HG03103 (cell line): ENCODE measurements around the gene RBFOX1.

ENCODE experiments used
- ATAC-seq: cut with Tn5 transposase; IDR thresholded peaks from one replicate; pipeline ENCODE4 v1.9.1; 2021; ENCODE audit warnings: low read depth; ENCODE audit not compliant: unreplicated experiment

Gene RBFOX1

DNA sequence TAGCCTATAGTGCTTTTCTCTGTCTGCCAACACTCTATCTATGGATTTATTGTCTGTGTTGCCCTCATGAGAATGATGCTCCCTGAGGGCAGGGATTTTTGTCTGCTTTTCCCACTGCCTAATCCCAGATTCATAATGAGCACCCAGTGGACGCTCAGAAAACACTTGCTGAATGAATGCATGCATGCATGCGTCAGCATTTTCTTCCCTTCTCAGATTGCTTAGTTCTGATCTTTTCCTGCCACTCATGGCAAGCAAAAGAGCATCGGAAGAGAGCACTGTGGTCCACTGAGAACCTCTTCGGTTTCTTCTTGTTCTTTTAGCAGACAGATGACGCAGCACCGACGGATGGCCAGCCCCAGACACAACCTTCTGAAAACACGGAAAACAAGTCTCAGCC lies 246.8 kb downstream of the RBFOX1 start:
- ATAC-seq, result no peak

DNA sequence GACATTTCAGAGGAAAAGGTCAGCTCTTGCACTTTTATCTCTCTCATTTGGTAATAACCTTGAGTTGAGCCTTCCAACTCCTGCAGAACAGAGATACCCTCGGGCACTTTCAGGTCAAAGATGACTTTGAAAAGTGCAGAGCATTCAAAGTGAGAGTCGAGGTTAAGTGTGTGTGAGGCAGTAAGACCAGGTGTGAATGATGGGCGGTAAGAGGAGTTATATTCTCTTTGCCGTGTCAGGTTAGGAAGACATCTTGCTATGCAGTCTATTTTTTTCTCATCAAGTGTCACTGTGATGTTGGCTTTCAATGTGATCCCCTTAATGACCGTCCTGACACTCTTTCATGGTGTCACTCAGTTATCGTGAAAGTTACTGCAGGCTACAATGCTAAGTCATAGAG lies 248.5 kb downstream of the RBFOX1 start:
- ATAC-seq, result no peak

DNA sequence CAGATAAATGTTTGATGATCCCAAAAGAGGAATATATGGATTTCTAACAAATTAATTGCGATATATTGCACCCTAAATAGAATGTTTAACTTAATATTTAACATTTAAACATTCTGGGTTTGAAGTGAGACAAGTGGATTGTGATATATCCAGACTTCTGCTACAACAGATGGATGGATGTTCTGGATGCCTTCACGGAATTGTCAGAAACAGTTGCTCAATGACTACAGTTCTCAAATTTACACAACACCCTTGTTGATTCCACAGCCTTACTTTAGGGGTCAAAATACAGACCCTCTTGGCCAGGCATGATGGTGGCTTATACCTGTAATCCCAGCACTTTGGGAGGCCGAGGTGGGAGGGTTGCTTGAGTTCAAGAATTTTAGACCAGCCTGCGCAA lies 250.8 kb downstream of the RBFOX1 start:
- ATAC-seq, result no peak

DNA sequence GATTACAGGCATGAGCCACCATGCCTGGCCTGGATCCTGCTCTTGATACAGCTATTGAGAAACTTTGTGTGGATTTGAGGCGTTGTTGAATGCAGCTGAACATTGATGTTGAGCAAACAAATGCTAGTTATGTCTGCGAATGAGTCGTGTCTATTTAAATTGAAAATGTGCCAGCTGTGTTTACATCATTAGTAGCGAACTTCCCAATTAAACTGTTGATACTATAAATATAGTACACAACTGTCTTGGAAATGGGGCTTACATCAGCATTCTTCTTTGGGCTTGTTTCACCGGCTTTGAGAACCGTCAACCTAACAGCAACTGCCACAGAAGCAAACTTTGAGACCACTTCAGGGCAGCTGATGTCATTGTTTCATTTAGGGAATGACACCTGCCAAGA lies 251.9 kb downstream of the RBFOX1 start:
- ATAC-seq, result no peak

DNA sequence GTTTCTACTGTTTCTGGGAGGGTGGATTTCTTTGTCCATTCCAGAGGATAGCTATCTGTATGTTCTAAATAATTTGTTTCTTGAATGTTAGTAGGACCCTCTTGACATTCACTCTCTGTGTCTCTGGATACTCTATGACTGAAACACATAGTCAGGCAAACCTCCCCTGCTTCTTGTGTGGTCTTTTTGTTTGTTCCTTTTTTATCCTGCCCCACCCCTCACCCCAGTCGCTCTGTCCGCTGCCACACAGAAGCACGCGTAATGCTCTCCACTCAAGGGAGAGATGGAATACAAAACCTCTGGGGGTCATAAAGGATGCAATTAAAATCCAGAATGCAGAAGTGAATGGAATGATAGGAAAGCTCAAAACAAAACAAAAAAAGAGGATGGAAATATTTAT lies 253.1 kb downstream of the RBFOX1 start:
- ATAC-seq, result no peak

DNA sequence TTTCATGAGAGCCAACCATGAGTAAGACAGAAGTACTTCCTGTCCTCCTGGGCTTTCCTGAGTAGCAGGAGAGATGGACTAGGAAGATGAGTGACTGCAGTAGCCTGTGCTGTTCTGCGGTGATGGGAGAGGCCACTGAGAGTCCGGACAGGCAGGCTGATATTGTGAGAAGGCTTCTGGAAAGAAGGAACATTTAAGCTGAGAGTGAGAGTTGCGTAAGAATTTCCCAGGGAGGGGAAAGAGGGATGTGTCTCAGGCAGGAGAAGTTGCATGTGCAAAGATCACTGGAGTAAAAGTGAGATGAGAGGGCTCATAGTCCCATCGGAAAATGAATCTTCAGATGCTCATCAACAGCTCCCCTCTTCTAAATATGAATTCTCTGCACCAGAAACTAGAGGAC lies 258.3 kb downstream of the RBFOX1 start:
- ATAC-seq, result no peak

DNA sequence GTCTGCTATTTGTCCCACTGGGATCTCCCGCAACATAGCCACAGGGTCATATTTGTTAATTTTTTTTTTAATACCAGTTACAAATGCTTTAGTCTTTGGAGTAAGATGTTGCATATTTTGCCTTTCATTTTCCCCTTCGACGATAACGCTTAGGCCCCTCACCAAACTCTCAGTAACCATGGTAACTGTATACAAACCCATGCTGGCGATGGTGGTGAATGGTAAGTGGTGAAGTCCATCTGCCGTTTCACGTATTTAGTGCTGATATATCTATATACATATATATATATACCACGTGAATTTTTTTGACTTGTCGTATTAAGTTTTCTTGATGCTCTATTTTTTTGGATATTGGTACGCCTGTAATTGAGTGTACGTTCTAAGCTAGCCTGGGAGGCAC lies 263.7 kb downstream of the RBFOX1 start:
- ATAC-seq, result no peak

DNA sequence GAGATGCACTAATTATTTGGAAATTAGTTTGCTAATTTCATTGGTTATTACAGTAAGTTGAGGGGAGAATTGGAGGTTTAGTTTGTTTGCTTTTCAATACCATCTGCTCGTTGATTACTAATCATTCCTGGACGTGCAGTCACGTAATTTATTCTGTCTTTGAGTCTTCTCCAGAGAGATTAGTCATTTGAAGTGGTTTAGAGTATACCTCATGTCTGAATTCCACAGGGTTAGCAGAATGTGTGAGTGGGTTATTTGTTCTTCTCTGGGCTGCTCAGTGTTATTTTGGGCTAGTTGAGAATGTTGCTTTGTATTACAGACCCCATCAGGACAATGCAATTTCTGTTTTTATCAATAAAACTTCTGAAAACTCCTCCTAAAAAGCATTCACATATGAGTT lies 265.0 kb downstream of the RBFOX1 start:
- ATAC-seq, result no peak

DNA sequence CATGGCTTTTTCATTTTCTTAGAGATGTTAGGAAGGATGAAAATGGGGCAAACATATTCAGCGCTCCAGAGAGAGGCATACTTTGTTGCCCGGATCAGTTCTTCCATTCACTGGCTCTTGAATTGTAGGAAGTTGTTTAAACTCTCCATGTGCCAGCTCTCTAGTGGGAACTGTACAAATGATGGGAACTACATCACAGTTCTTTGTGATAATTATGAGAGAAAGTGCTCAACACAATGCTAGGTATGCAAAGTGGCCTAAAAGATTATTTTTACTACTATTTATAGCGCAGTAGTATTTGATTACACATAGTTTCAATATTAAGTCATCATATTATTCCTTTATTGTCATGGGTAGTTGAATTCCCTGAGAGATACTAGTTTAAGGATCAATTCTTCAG lies 268.5 kb downstream of the RBFOX1 start:
- no peak for ATAC-seq

DNA sequence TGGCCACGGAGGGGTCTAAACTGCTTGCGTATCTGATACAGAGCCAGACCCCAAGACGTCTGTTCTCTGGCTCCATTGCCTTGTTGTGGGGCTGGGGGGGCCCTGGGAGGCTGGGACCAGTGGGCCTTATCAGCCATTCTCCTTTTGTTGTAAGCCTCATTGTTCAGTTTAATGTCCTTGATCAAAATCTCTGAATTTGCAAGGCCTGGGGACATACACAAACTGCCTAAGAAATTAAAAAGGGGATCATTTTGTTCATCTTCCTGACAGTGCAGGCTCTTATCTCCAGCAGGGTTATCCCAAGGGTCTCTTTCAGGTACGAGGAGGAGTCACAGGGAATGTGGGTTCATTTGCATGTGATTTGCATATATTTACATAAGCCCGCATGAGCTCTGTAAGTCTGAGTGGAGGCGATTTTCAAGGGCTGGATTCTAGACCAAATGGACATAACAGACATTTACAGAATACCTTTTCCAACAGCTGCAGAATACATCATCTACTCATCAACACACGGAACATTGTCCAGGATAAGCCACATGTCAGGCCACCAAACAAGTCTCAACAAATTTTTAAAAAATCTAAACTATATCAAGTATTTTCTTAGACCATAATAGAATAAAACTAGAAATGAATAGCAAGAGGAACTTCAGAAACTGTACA lies 269.8 kb downstream of the RBFOX1 start:
- ATAC-seq, result no peak

DNA sequence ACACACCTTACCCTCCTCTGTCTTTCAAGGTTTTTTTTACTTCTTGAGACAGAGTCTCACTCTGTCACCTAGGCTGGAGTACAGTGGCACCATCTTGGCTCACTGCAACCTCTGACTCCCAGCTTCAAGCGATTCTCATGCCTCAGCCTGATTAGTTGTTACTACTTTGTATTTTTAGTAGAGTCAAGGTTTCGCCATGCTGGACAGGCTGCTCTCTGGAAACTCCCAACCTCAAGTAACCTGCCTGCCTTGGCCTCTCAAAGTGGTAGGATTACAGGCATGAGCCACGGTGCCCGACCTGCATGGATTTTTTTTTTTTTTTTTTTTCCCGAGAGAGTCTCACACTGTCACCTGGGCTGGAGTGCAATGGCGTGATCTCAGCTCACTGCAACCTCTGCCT lies 273.2 kb downstream of the RBFOX1 start:
- ATAC-seq, result no peak

DNA sequence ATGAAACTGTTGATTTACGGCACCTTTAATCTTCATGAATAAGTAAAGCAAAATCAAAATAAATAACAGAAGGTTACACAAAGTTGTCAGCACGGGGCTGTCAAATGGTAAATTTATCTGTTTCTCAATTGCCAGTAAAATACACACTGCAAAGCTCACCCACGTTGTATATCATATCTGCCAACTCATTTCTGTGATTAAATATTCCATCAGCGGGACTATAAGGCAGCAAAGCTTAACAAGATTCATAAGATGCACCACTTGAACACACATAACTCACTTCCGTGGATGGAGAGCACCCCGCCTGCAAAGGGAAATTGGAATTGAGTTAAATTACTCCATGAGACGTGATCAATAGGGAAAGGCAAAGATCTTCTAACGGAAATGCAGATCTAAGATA lies 280.0 kb downstream of the RBFOX1 start:
- no peak for ATAC-seq

DNA sequence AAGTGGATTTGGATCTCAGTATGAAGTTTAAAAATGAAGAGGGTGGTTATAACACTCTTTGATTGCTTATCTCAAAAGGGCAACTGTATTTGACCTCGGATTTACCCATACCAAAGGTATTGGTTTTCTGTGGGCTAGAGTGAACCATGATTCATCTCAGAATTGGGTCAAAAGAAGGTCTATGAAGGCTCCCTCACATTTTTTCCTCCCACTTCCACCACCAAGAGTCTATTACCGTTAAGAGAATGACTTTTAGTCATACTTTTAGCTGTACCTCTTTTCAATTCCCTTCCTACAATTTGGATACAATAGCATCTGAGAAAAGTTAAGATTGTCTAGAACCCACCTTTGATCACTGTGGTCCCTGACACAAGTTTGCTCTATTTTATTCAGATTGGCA lies 280.9 kb downstream of the RBFOX1 start:
- ATAC-seq, result no peak

DNA sequence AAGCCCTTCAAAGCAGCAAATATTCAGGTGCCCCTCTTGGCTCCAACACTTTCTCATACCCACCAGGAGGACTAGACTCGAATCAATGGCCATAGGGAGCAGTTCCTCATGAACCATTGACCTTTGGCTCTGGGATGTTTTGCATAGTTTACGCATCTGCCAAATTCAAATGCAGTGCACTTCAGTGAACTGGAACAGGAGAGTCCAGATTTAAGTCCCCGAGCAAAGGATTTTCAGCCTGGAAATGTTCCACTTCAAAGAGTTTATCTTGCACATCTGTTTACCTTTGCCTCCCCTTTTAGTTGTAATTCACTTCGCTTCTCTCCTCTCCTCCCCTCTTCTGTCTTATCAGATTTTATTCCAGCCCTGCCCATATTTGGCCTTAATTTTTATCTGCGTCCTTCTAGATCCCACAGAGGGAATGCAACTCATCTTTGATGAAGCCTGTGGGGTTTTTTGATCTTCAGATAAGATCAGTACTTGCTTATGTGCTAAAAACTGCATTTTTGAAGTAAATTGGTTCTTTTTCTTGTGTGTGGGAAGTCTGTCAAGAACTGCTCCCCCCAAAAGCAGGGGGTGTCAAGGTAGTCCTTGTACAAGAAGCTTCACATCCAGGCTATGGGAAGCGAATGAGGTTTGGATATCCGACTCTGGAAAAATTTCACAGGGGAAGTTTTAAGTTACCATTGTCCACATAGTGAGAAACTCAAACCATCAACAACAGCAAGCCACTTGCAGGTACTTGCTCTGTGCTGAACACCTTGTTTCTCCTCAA lies 281.6 kb downstream of the RBFOX1 start:
- no peak for ATAC-seq

DNA sequence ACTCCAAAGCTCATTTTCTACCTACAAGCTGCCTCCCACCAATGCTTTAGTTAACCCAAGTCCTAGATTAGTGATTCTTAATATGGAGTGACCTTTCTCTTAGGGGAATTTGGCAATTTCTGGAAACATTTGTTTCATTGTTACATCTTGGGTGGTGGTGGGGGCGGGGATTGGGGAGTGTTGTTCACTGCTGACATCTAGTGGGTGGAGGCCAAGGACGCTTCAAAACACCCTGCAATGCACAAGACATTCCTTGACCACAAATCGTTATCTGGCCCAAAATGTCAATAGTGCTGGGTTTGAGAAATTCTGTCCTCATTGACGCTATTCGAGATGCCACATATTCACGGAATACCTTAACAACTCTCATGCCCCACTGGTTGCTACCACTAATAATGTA lies 282.9 kb downstream of the RBFOX1 start:
- no peak for ATAC-seq

DNA sequence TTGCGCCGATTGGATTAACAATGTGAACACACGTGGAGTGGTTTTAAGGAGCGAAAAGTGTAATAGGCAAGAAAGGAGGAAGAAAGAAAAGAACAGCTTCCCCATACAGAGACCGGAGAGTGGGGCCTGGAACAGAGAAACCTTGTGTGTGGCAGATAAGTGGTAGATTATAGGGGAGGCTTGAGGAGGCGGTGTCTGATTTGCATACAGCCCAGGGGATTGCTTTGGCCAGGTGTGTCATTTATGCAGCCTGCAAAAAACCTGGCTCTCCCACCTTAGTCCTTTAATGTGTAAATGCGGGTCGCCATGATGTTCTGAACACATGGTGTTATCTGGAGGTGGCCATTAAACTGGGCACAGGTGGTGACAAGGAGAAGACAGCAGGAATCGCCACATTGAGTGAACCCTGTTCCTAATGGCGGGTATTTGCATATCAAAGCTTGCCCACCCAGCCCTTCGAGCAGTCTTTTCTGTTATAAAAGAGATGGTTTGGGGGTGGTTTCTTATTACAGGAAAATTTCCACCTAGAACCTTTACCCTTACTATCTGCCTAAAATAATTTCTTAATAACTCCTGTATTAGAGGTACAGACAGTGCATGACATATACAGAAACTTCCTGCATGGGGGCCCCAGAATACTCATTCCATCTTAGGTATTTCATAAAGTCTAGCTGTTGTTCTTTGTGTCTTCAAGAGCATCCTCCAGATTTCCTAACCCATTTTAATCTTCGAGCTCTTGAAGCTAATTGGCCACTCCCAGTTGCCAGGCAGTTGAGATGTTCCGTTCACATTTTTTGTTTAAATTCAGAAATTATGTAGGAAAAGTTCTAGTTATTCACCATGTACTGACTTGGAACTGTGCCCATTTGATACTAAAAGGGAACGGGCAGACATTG lies 292.5 kb downstream of the RBFOX1 start:
- no peak for ATAC-seq

DNA sequence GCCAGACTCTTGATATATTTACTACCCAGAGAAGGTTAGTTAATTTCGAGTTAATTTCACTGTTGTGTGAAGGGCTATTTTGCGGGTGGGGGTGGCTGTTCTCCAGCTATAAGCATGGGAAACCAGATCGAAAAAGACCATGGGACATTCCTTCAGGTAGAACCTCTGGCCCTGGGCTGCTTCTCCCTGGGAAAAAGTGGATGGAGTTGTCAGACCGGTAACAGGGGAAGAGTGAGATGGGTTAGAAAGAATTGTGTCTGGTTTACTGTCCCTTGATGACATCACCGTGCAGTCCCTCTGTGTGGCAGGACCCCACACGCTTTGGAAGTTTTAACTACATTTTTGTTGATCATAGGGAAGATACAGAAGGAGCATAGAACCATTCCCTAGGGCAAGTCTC lies 296.3 kb downstream of the RBFOX1 start:
- no peak for ATAC-seq

DNA sequence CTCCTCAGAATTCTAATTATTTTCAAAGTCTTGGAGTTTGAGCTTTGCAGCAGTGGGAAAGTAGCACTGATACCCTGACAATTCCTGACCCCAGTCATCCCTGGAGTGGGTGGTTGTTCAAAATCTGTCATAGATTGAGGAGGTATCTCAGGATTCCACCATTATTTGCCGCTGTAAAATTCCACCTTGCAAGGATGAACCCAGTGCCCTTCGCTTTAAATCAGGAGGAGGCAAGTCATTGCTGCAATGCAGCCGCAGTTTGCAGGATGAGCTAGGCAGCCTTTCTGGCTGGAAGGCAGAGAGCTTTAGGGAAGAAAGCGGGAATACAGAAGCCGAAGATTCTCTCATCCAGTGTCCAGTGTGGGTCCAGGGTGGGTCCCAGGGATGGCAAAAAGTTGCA lies 296.9 kb downstream of the RBFOX1 start:
- ATAC-seq, result no peak

DNA sequence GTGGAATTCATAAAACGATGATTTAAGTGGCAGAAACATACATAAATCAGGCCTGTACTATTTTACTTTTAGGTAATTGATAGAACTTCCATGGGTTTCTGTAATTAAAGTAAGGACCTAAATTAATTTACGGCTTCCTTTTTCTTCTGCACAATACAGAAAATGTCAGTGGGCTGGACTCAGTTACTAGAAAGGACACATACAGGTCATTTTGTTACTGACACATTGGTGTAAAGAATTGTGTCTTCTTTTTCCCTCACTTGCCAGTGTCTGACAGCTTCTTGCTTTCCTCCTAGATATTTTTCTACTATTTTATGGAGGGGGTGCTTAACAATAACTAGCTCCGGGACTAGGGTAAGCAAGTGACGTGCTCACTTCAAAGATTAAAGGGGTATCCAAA lies 304.8 kb downstream of the RBFOX1 start:
- no peak for ATAC-seq

DNA sequence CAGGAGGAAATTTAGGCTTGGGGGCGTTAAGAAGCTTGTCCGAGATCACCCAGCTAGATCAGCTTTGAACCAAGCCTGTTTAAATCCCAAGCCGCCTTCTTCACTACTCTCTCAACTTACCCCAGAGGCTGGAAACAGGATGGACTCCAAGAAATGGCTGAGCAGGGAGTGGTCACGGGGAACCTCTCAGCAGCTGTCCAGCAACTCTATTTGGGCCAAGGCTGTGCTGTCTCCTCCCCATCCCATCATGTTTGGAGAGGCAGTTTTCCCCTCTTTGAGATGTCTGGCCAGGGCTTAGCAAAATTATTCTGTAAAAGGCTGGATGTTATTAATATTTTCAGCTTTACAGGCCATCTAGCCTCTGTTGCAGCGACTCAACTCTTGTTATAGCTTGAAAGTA lies 305.7 kb downstream of the RBFOX1 start:
- ATAC-seq, result no peak

DNA sequence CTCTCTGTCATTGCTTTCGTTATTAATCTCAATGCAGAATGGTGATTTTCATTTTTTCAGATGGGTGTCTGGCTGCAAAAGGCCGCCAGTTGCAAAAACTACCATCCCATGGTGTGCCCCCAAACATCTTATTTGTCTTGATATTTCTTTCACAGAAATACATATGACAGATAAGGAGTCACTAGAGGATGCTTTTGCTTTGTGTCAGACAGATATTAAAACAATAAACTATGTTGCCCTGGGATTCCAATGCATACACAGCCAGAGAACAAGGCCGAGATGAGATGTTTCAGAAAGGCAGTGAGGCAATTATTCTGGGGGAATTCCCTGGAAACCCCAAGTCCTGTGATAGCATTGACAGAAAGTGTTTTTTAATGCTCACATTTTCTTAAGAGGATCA lies 307.7 kb downstream of the RBFOX1 start:
- ATAC-seq, result no peak
